COR-L47 (cell line): ENCODE data around the gene SENP1.

Experiments
- DNase-seq: peaks from one replicate; lab custom pipeline; 2025; lab: John Stamatoyannopoulos, UW

Gene SENP1

DNA sequence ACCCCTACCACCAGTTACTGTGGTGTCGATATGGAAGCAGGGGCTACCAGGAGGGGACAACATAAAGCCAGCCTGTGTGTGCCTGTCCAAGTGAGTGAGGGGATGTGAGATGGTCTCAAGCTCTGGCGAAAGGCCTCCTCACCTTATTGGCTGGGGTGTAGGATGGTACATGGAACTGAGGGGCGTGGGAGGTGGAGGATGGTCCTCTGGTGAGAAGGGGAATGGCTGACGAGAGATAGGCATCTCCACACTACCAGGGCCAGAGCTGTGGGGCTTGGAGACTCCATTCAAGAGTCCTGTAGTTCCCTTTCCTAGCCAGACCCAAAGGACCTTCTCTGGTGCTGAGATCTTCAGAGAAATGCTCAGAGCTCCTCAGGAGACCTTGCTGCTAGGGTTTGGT, 69.1 kb downstream of the SENP1 start:
- DNase-seq = no peak

GRCh38 chr12:48034835-48035805, 70.8 kb downstream of the SENP1 start:
- no peak for DNase-seq

DNA sequence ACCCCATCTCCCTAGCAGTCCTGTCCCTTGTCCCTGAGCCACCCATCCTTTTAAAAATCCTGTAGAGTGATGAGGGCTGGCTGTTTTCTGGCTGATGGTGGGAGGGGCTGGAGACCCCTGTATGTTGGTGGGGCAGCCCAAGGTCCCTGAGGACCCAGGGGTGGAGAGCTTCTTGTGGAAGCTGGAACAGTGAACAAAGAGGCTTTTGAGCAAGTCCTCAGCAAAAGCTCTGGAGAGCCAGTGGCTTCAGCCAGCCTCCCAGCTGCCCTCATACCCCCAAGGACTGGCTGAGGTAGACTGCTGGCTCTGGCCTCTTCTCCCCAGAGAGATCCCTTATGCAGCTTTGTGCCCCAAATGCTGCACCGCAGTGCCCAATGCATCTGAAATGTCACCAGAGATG, 72.4 kb downstream of the SENP1 start:
- DNase-seq = no peak

GRCh38 chr12:48032597-48032996, 73.3 kb downstream of the SENP1 start:
- DNase-seq = no peak

- DNase-seq = no peak
Measured at GRCh38 chr12:48031135-48031960, 74.5 kb downstream of the SENP1 start.

- peak; percentile 42 for DNase-seq
Measured at GRCh38 chr12:48030173-48030650, 75.7 kb downstream of the SENP1 start.

DNA sequence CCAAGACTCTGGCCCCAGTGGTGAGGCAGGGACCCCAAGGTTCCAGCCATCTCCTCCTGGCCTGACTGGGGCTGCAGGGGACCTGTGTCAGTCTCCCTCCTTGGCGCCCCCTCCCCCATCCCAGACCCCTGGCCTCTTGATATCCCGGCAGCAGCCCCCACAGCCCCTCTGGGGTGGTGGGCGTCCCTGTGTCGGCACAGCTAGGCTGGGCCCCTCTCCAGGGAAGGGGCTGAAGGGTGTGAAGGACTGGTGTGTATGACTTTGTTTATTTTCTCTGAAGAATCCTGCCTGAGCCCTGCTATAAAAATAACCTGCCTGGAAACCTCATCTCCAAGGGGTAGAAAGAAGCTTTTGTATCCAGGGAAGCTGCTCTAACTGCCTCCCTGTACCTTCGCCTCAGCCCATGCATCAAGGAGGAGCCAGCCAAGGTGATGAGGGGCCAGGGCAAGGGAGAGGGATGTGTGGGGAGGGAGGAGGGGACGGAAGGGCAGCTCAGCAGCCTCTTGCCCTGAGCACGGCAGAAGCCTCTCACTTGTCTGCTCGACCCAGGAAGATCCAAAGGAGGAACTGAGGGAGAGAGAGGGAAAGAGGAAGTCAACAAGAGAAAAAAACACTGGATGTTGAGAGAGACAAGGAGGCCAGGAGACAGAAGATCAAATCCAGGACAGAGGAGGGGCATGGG, 76.2 kb downstream of the SENP1 start:
- no peak for DNase-seq

DNA sequence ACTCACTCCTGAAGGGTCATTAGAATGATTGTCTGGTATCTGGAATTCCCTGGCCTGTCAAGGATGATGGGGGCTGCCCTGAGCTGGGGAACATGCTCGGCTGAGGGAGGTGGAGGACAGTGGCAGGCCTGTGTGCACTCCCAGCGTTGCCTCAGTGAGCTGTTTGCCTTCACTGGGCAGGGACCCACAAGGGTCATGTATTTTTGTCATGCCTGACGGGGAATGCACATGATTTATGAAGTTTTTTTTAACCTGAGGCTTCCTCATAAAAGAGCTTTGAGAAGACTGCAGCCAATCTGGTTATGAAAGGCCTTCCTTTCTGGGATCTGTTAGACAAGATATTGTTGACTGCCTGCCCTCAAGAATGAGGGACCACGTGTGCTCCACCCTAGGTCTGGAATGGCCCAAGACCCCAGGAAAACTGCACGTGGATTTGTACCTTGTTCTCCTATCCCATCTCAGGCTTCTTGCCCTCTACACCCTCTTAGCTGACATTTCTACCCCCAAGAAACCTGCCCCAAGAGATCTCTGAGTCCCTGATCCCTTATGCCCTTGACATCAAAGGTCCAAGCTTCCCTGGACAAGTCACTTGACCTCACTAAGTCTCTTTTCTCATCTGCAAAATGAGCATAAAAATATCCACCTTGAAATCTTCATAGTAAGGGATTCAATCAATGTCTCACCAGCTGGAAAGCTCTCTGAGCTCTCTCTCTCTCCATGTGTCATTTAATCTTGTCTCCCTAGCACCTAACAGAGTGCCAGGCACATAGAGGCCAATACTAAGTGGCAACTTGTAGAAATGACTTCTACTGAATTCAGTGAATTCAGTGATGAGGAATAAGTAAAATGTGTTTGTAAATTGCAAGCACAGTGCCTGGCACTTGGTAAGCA, 77.1 kb downstream of the SENP1 start:
- no peak for DNase-seq

DNA sequence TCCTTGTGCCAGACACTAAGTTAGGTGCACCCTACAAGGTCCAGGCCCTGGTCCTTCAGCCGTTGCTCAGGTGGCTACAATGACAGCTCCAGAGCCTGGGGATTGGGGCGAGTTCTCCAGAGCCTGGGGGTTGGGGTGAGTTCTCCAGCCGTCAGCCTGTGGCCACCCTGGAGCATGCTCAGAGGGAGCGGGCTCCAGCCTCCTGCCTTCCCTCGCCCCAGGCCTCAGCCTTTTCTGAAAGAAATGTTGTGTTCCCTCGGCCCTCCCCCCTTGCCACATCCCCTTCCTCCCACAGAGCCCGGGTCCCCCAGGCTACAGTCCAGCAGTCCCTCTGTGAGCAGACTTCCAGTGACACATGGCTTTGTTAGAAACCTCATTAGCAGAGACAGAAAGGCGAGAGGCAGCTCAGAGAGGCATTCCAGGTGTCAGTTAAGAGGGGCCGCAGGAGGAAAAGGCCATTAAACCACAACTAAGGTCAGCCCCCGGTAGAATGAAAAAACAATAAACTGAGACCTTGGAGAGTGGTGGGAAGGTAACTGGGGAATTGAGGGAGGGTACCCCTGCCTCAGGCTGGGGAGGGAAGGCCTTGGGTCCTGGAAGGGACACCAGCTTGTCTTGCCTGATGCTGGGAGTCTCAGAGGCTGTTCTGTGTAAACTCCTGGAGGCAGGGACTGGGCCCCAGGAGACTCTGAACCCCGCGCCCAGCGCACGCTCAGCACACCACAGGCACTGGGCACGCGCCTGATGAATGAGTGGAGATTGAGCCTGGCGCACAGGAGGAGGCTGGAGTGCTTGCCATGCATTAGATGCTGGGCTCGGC, 78.5 kb downstream of the SENP1 start:
- no peak for DNase-seq

DNA sequence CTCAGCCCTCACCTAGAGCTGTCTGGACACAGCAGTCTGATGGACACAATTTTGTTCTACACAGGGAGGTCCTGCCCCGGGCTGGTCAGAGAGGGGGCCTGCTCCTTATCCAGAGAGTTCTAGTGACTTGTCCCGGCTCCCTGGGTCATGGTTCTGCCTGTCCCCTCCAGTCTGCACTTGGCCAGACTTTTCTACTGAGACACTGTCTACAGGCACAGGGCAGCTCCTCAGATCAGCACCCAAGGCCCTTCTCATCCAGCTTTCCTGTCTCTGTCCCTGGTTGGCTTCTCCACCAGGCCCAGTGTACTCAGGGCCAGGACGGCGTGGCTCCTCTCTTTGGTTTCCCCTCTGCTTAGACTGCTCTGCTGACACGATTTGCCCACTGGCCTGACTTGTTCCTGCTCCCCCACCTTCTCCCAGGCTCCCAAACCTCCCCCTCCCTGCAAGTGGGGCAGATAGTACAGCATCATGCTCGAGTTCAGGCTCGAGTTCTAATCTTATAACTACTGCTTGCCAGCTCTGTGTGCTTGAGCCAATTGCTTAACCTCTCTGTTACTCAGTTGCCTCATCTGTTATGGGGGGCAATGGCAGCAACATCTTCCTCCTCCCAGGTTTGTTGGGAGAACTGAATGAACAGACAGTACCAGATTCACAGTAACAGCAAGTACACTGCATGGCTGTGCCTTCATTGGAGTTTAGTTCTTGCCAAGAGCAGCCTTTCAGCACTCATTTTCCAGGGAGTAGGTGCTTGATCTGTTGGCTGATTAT, 79.6 kb downstream of the SENP1 start:
- no peak for DNase-seq

- DNase-seq = no peak
Measured at GRCh38 chr12:48025281-48025680, 80.6 kb downstream of the SENP1 start.

DNA sequence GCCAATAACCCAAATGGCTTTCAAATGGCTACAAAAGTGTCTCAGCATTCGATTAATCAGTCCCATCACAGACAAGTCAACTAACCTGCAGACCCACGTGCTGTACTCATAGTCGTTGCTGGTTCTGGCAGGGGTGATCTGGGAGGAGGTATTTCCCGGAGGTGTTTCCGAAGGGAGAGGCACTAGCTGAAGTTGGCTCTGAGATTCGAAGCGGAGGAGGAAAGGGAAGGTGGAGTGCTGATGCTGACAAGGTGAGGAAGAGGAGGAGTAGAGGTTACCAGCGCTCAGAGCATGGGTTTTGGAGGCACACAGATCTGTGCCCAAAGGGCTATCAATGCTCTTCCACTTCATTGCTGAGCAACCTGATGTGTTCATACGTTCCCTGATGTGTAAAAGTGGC, 81.1 kb downstream of the SENP1 start:
- no peak for DNase-seq

DNA sequence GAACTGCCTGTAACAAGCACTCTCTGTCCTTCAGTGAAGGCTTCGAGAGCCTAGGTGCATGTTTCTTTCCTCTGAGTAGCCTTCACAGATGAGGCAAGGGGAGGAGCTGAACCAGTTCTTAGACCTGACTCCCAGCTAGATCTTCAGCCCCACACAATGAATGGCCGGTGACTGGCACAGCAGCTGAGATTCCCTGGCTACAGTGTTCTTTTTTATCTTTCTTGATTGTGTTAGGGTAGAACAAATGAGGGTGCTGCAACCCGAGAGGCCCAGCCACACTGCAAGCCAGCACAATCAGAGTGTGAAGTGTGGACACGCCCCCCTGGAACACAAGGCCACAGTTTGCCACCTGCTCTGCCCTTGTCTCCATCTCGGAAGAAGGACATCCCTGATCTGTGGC, 82.5 kb downstream of the SENP1 start:
- no peak for DNase-seq

- no peak for DNase-seq
Measured at GRCh38 chr12:48022676-48023385, 83.0 kb downstream of the SENP1 start.

DNA sequence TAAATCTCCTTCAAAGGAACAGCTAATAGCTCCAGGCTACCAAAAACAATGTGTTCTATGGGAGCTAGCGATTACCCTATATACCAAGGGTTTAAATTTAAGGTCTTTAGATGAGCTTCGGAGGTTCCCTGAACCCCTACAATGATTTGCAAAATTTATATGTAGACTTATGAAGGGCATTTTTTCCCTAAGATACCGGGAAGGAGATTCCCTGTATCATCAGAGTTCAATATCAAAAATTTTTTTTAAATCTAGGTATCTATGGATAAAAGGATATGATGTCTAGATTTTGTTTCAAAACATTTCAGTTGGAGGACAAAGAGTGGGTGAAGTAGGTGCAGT, 83.7 kb downstream of the SENP1 start:
- no peak for DNase-seq

DNA sequence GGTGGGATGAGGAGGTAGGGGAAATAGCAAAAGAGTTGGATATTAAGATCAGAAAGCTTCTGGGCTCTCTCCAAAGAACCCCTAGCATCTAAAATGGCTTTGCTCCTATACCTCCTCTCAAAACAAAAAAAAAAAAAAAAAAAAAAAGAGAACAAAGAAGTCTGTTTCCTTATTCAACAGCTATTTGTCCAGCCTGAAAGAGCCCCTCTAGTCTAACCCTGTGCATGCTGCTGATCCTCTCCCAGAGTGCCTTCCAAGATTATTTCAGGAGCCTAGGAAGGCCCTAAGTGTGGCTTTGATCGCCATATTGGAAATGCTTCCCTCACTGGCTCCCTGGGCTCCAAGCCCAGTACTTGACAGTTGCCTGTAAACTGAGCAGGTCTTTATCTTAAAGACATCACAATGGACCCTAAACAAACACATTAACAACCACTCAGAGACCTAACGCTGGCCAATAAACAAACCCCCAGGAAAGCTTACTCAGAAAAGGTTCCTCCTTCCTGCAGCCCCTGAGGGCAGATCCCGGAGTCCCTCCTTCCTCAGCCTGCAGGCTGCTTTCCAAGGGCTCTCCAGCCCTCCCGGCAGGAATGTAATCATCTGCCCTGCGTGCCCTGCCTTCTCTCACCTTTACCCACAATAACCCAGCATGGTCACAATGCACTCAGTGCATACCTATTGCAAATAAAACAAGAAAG, 84.2 kb downstream of the SENP1 start:
- peak; percentile 23 for DNase-seq

DNA sequence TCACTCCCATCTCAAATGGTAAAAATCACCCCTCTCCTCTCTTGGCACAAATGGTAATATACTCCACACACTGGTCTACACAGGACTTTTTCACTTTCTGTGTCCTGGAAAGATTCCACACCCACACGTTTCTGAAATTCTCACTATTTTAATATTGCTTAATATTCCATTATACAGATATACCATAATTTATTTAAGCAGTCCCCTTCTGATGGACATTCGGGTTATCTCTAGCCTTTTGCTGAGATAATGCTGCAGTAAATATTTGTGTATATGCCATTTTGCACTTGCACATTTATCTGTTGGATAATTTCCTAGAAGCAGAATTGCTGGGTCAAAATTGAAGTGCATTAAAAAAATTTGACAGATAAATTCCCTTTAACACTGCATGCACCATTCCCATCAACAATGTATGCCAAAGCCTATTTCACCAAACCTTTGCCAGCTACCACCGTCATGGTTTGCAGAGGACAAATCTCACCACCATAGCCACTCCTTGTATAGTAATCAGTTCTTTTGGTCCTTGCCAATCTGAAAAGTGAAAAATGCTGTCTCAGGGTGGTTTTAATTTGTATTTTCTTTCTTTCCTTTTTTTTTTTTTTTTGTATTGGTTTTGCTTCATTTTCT, 86.1 kb downstream of the SENP1 start:
- no peak for DNase-seq

DNA sequence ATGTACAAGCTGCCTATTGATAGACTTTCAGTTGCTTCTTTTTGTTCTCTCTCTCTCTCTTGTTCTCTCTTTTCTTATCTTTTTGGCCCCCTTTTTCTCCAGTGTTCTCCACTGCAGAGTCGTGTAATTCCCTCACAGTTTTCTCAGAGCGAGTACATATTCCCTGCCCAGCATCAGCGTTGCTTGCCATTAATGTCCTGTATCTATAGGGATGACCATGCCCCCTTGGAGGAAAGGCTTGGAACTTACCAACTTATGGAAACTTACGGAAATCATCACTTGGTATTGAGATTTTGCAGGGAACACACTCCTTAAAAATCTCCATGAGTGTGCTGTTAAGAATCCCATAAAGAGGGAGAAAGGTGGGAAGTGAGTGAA, 87.3 kb downstream of the SENP1 start:
- no peak for DNase-seq
